ENCODE data around the gene ARRB1. TPM values are rescaled to one million over a fixed set of nuclear protein-coding genes. Genes with fewer than 3 reads are reported as not detected.
A peak's percentile ranks its signal among the peaks of the same experiment; 100 is the strongest.

ARRB1 gene
- total and polyA plus RNA-seq, 4 donors: 5.8 to 76.1 (median 21.0) TPM

GRCh38 chr11:75314771-75315438 is 36.6 kb downstream of the ARRB1 start:
- WGBS, 2 donors: 87% methylated on average over 16 of the region's 16 CpGs
- Histone ChIP-seq H3K4me1 (ENCODE audit: control insufficient read depth in 1 of 2, insufficient read depth in 2 of 2, low read length in 2 of 2) (no peaks in the 10 kb centered on the region), H3K27ac (ENCODE audit: low read depth in 1 of 2, low read length in 2 of 2) (no peak overlapping the region)

GRCh38 chr11:75313513-75314272 is 37.8 kb downstream of the ARRB1 start:
- Histone ChIP-seq H3K4me3 (ENCODE audit: low read length in 2 of 2) (no peak overlapping the region), H3K36me3 (ENCODE audit: control insufficient read depth in 1 of 2, insufficient read depth in 2 of 2, low read length in 1 of 2) (no peaks in the 10 kb centered on the region), H3K4me1 (ENCODE audit: control insufficient read depth in 1 of 2, insufficient read depth in 2 of 2, low read length in 2 of 2) (no peaks in the 10 kb centered on the region), H3K27ac (ENCODE audit: low read depth in 1 of 2, low read length in 2 of 2) (no peak overlapping the region), H3K9me3 (ENCODE audit: control insufficient read depth, low read length) (no peaks in the 10 kb centered on the region), H3K27me3 (ENCODE audit: control insufficient read depth in 1 of 2, insufficient read depth in 2 of 2, low read length in 1 of 2) (no peaks in the 10 kb centered on the region)
- WGBS, 2 donors: 77 to 79% methylated on average over 8 of the region's 8 CpGs
- ATAC-seq (ENCODE audit: low FRiP score) (peak; percentile 56), DNase-seq (peak; percentile 72 to 82)
- intact Hi-C loops (cut with DNase I): no loop called here

More at GRCh38 chr11:75314771-75315438, 36.6 kb downstream of the ARRB1 start:
- H3K4me3 ChIP-seq (ENCODE audit: low read length in 2 of 2): no peak overlapping the region
- no peaks in the 10 kb centered on the region for H3K27me3 ChIP-seq (ENCODE audit: control insufficient read depth in 1 of 2, insufficient read depth in 2 of 2, low read length in 1 of 2)
- H3K36me3 ChIP-seq (ENCODE audit: control insufficient read depth in 1 of 2, insufficient read depth in 2 of 2, low read length in 1 of 2): no peaks in the 10 kb centered on the region
- intact Hi-C loops (cut with DNase I): no loop called here
- DNase-seq (peak in 1 of 2 donors; percentile 71), ATAC-seq (ENCODE audit: low FRiP score) (no peak)
- H3K9me3 ChIP-seq (ENCODE audit: control insufficient read depth, low read length): no peaks in the 10 kb centered on the region

- no peaks in the 10 kb centered on the region for H3K9me3 ChIP-seq (ENCODE audit: control insufficient read depth, low read length)
- no peaks in the 10 kb centered on the region for H3K27me3 ChIP-seq (ENCODE audit: control insufficient read depth in 1 of 2, insufficient read depth in 2 of 2, low read length in 1 of 2)
- DNase-seq: no peak
- no peaks in the 10 kb centered on the region for H3K36me3 ChIP-seq (ENCODE audit: control insufficient read depth in 1 of 2, insufficient read depth in 2 of 2, low read length in 1 of 2)
- no peak for ATAC-seq (ENCODE audit: low FRiP score)
- 92 to 100% methylated on average over 2 of the region's 2 CpGs for WGBS, 2 donors
- H3K4me3 ChIP-seq (ENCODE audit: low read length in 2 of 2): no peak overlapping the region
- no peaks in the 10 kb centered on the region for H3K4me1 ChIP-seq (ENCODE audit: control insufficient read depth in 1 of 2, insufficient read depth in 2 of 2, low read length in 2 of 2)
- no peak overlapping the region for H3K27ac ChIP-seq (ENCODE audit: low read depth in 1 of 2, low read length in 2 of 2)
- intact Hi-C loops (cut with DNase I): no loop called here
Observed at GRCh38 chr11:75312346-75312745, 39.1 kb downstream of the ARRB1 start.

- H3K4me3 ChIP-seq (ENCODE audit: low read length in 2 of 2): no peak overlapping the region
Observed at GRCh38 chr11:75311858-75312288, 39.6 kb downstream of the ARRB1 start.

GRCh38 chr11:75308986-75309385 is 42.5 kb downstream of the ARRB1 start:
- WGBS, 2 donors: 96% methylated on average over 4 of the region's 4 CpGs
- no peak overlapping the region for H3K4me3 ChIP-seq (ENCODE audit: low read length in 2 of 2)
- no peaks in the 10 kb centered on the region for H3K36me3 ChIP-seq (ENCODE audit: control insufficient read depth in 1 of 2, insufficient read depth in 2 of 2, low read length in 1 of 2)
- no peaks in the 10 kb centered on the region for H3K4me1 ChIP-seq (ENCODE audit: control insufficient read depth in 1 of 2, insufficient read depth in 2 of 2, low read length in 2 of 2)
- no peak for ATAC-seq (ENCODE audit: low FRiP score)
- peak in 1 of 2 donors; percentile 61 for DNase-seq
- no peaks in the 10 kb centered on the region for H3K27me3 ChIP-seq (ENCODE audit: control insufficient read depth in 1 of 2, insufficient read depth in 2 of 2, low read length in 1 of 2)
- no peaks in the 10 kb centered on the region for H3K9me3 ChIP-seq (ENCODE audit: control insufficient read depth, low read length)
- H3K27ac ChIP-seq (ENCODE audit: low read depth in 1 of 2, low read length in 2 of 2): no peak overlapping the region
- intact Hi-C loops (cut with DNase I): no loop called here

More at GRCh38 chr11:75311858-75312288, 39.6 kb downstream of the ARRB1 start:
- intact Hi-C loops (cut with DNase I): no loop called here
- Histone ChIP-seq H3K9me3 (ENCODE audit: control insufficient read depth, low read length) (no peaks in the 10 kb centered on the region), H3K36me3 (ENCODE audit: control insufficient read depth in 1 of 2, insufficient read depth in 2 of 2, low read length in 1 of 2) (no peaks in the 10 kb centered on the region), H3K27ac (ENCODE audit: low read depth in 1 of 2, low read length in 2 of 2) (no peak overlapping the region), H3K27me3 (ENCODE audit: control insufficient read depth in 1 of 2, insufficient read depth in 2 of 2, low read length in 1 of 2) (no peaks in the 10 kb centered on the region), H3K4me1 (ENCODE audit: control insufficient read depth in 1 of 2, insufficient read depth in 2 of 2, low read length in 2 of 2) (no peaks in the 10 kb centered on the region)
- 62 to 81% methylated on average over 13 of the region's 13 CpGs for WGBS, 2 donors
- DNase-seq (peak; percentile 86 to 91), ATAC-seq (ENCODE audit: low FRiP score) (peak; percentile 88)

GRCh38 chr11:75308116-75308515 is 43.3 kb downstream of the ARRB1 start:
- no peaks in the 10 kb centered on the region for H3K4me1 ChIP-seq (ENCODE audit: control insufficient read depth in 1 of 2, insufficient read depth in 2 of 2, low read length in 2 of 2)
- no peaks in the 10 kb centered on the region for H3K36me3 ChIP-seq (ENCODE audit: control insufficient read depth in 1 of 2, insufficient read depth in 2 of 2, low read length in 1 of 2)
- no peaks in the 10 kb centered on the region for H3K9me3 ChIP-seq (ENCODE audit: control insufficient read depth, low read length)
- intact Hi-C loops (cut with DNase I): no loop called here
- H3K27ac ChIP-seq (ENCODE audit: low read depth in 1 of 2, low read length in 2 of 2): no peak overlapping the region
- no peaks in the 10 kb centered on the region for H3K27me3 ChIP-seq (ENCODE audit: control insufficient read depth in 1 of 2, insufficient read depth in 2 of 2, low read length in 1 of 2)
- no peak overlapping the region for H3K4me3 ChIP-seq (ENCODE audit: low read length in 2 of 2)
- WGBS, 2 donors: 91 to 92% methylated on average over 7 of the region's 7 CpGs
- peak; percentile 70 for ATAC-seq (ENCODE audit: low FRiP score)
- DNase-seq: peak in 1 of 2 donors; percentile 76

- H3K4me3 ChIP-seq (ENCODE audit: low read length in 2 of 2): no peak overlapping the region
- no peaks in the 10 kb centered on the region for H3K27me3 ChIP-seq (ENCODE audit: control insufficient read depth in 1 of 2, insufficient read depth in 2 of 2, low read length in 1 of 2)
- no peaks in the 10 kb centered on the region for H3K4me1 ChIP-seq (ENCODE audit: control insufficient read depth in 1 of 2, insufficient read depth in 2 of 2, low read length in 2 of 2)
- H3K27ac ChIP-seq (ENCODE audit: low read depth in 1 of 2, low read length in 2 of 2): no peak overlapping the region
- ATAC-seq (ENCODE audit: low FRiP score) (no peak), DNase-seq (no peak)
- intact Hi-C loops (cut with DNase I): no loop called here
- no peaks in the 10 kb centered on the region for H3K9me3 ChIP-seq (ENCODE audit: control insufficient read depth, low read length)
- H3K36me3 ChIP-seq (ENCODE audit: control insufficient read depth in 1 of 2, insufficient read depth in 2 of 2, low read length in 1 of 2): no peaks in the 10 kb centered on the region
- 65 to 77% methylated on average over 3 of the region's 3 CpGs for WGBS, 2 donors
Observed at GRCh38 chr11:75307058-75307457, 44.4 kb downstream of the ARRB1 start.

GRCh38 chr11:75306529-75306928 is 44.9 kb downstream of the ARRB1 start:
- Histone ChIP-seq H3K4me3 (ENCODE audit: low read length in 2 of 2) (no peak overlapping the region), H3K27ac (ENCODE audit: low read depth in 1 of 2, low read length in 2 of 2) (no peak overlapping the region)
- DNase-seq: peak in 1 of 2 donors; percentile 64

GRCh38 chr11:75305993-75306392 is 45.5 kb downstream of the ARRB1 start:
- no peaks in the 10 kb centered on the region for H3K4me1 ChIP-seq (ENCODE audit: control insufficient read depth in 1 of 2, insufficient read depth in 2 of 2, low read length in 2 of 2)
- H3K36me3 ChIP-seq (ENCODE audit: control insufficient read depth in 1 of 2, insufficient read depth in 2 of 2, low read length in 1 of 2): no peaks in the 10 kb centered on the region
- no peak overlapping the region for H3K27ac ChIP-seq (ENCODE audit: low read depth in 1 of 2, low read length in 2 of 2)
- no peaks in the 10 kb centered on the region for H3K9me3 ChIP-seq (ENCODE audit: control insufficient read depth, low read length)
- no peaks in the 10 kb centered on the region for H3K27me3 ChIP-seq (ENCODE audit: control insufficient read depth in 1 of 2, insufficient read depth in 2 of 2, low read length in 1 of 2)
- peak in 1 of 2 donors; percentile 65 for DNase-seq
- no peak overlapping the region for H3K4me3 ChIP-seq (ENCODE audit: low read length in 2 of 2)
- no peak for ATAC-seq (ENCODE audit: low FRiP score)
- WGBS, 2 donors: 84 to 87% methylated on average over 6 of the region's 6 CpGs
- intact Hi-C loops (cut with DNase I): no loop called here

More at GRCh38 chr11:75306529-75306928, 44.9 kb downstream of the ARRB1 start:
- no peaks in the 10 kb centered on the region for H3K4me1 ChIP-seq (ENCODE audit: control insufficient read depth in 1 of 2, insufficient read depth in 2 of 2, low read length in 2 of 2)
- H3K27me3 ChIP-seq (ENCODE audit: control insufficient read depth in 1 of 2, insufficient read depth in 2 of 2, low read length in 1 of 2): no peaks in the 10 kb centered on the region
- H3K9me3 ChIP-seq (ENCODE audit: control insufficient read depth, low read length): no peaks in the 10 kb centered on the region
- WGBS, 2 donors: 80 to 87% methylated on average over 10 of the region's 10 CpGs
- ATAC-seq (ENCODE audit: low FRiP score): no peak
- H3K36me3 ChIP-seq (ENCODE audit: control insufficient read depth in 1 of 2, insufficient read depth in 2 of 2, low read length in 1 of 2): no peaks in the 10 kb centered on the region
- intact Hi-C loops (cut with DNase I): no loop called here
